Endothelial cell of umbilical vein (primary cell): ENCODE results near the gene NAGLU. TPM values are rescaled to one million over a fixed set of nuclear protein-coding genes. Genes with fewer than 3 reads are reported as not detected.

ENCODE experiments used
- BruUV-seq: library from RNA; stranded (reverse); fragments of 400-500 nt; replicated peaks from 2 replicates; lab custom pipeline; 2021; lab: Mats Ljungman, UMichigan
- CTCF ChIA-PET: fragments of 300-600, 350-600 bp; sonication (Branson Sonifier 250); formaldehyde crosslinking; loops from one replicate; lab custom pipeline; 2021; ENCODE audit warnings: antibody characterized with exemption, inconsistent platforms; lab: Charles Lee
- POLR2A ChIA-PET: fragments of 300-600, 350-600 bp; sonication (Branson Sonifier 250); formaldehyde crosslinking; loops from one replicate; lab custom pipeline; 2021; ENCODE audit warnings: antibody characterized with exemption, inconsistent platforms; lab: Charles Lee
- DNase-seq: peaks from one replicate; pipeline ENCODE4 v3.0.0-alpha.2; 2011; ENCODE audit warnings: low read depth, low spot score
- FAIRE-seq: peaks from 2 replicates; lab custom pipeline; 2011; peaks lifted over from hg19 to GRCh38; lab: Jason Lieb, UNC
- H2AFZ ChIP-seq: 2 replicates; pipeline ENCODE4 v1.6.0; 2012; ENCODE audit warnings: low read depth, low read length, control low read depth, inconsistent platforms
- H3K27ac ChIP-seq: 2 replicates; pipeline ENCODE4 v1.5.1; 2011; ENCODE audit warnings: low read depth, mild to moderate bottlenecking, control low read depth, low read length, moderate library complexity; ENCODE audit not compliant: insufficient read depth
- H3K27me3 ChIP-seq, 2 experiments: 2 replicates each; pipeline versions ENCODE4 v1.6.0 to v1.6.1; 2011; ENCODE audit warnings: low read length in 2 of 2, mixed read lengths in 1 of 2; ENCODE audit not compliant: control insufficient read depth in 2 of 2, insufficient read depth in 2 of 2
- H3K36me3 ChIP-seq, 2 experiments: 2 replicates in 1 of 2; 3 replicates in 1 of 2; pipeline ENCODE4 v1.5.1; 2011; ENCODE audit warnings: low read length in 2 of 2, mild to moderate bottlenecking in 1 of 2, moderate library complexity in 1 of 2; ENCODE audit not compliant: control insufficient read depth in 2 of 2, insufficient read depth in 2 of 2; ENCODE audit errors: extremely low read depth in 1 of 2
- H3K4me1 ChIP-seq: 3 replicates; pipeline ENCODE4 v1.5.1; 2011; ENCODE audit warnings: mild to moderate bottlenecking, low read length; ENCODE audit not compliant: control insufficient read depth, insufficient read depth; ENCODE audit errors: extremely low read depth
- H3K4me2 ChIP-seq: 2 replicates; pipeline ENCODE4 v1.6.1; 2011; ENCODE audit warnings: low read length, control low read depth, mixed read lengths; ENCODE audit not compliant: insufficient read depth
- H3K4me3 ChIP-seq, 3 experiments: fragments of 200-600 bp in 1 of 3; sonication (generic), shearing (Covaris generic) in 1 of 3; replicated peaks in 1 of 3; 2 replicates each; pipeline ENCODE4 v1.5.1; 2011 to 2016; ENCODE audit warnings: control low read depth in 3 of 3, low read length in 3 of 3, mild to moderate bottlenecking in 2 of 3, inconsistent platforms in 1 of 3, low read depth in 1 of 3, moderate library complexity in 1 of 3; ENCODE audit not compliant: insufficient read depth in 1 of 3
- H3K79me2 ChIP-seq: 2 replicates; pipeline ENCODE4 v1.6.0; 2012; ENCODE audit warnings: low read length, inconsistent platforms; ENCODE audit not compliant: control insufficient read depth, insufficient read depth
- H3K9ac ChIP-seq: replicated peaks from 2 replicates; pipeline ENCODE3; 2011; ENCODE audit warnings: low read length, control low read depth; ENCODE audit not compliant: insufficient read depth; ENCODE audit errors: extremely low read depth
- H3K9me1 ChIP-seq: replicated peaks from 3 replicates; pipeline ENCODE4 v1.6.0; 2011; ENCODE audit warnings: mild to moderate bottlenecking, low read length; ENCODE audit not compliant: control insufficient read depth, insufficient read depth; ENCODE audit errors: extremely low read depth
- H3K9me3 ChIP-seq: replicated peaks from 2 replicates; pipeline ENCODE4 v1.5.1; 2012; ENCODE audit warnings: low read length, inconsistent platforms; ENCODE audit not compliant: control insufficient read depth, insufficient read depth
- H4K20me1 ChIP-seq: replicated peaks from 2 replicates; pipeline ENCODE3; 2011; ENCODE audit warnings: mild to moderate bottlenecking, low read length; ENCODE audit not compliant: control insufficient read depth, insufficient read depth; ENCODE audit errors: extremely low read depth
- CTCF ChIP-seq, 2 donors: IDR thresholded peaks; 1 replicate in 1 of 2; 2 replicates in 1 of 2; pipeline ENCODE4 v1.5.1; 2011; ENCODE audit warnings: low read length in 2 of 2, mild to moderate bottlenecking in 2 of 2, moderate library complexity in 2 of 2, control low read depth in 1 of 2, inconsistent platforms in 1 of 2, low read depth in 1 of 2; ENCODE audit not compliant: insufficient read depth in 1 of 2; ENCODE audit errors: extremely low read depth in 1 of 2
- EZH2 ChIP-seq: IDR thresholded peaks from 2 replicates; pipeline ENCODE4 v1.6.1; 2012; ENCODE audit warnings: borderline replicate concordance, low read depth, mild to moderate bottlenecking, moderate library complexity, low read length, inconsistent platforms; ENCODE audit not compliant: severe bottlenecking
- FOS ChIP-seq: IDR thresholded peaks from 2 replicates; pipeline ENCODE4 v1.6.1; 2011; ENCODE audit warnings: mild to moderate bottlenecking, low read length, moderate library complexity, borderline replicate concordance; ENCODE audit not compliant: insufficient read depth
- GATA2 ChIP-seq: IDR thresholded peaks from 2 replicates; pipeline ENCODE4 v1.7.0; 2011; ENCODE audit warnings: low read depth, mild to moderate bottlenecking, moderate library complexity, mixed read lengths, low read length; ENCODE audit not compliant: insufficient read length, insufficient read depth
- JUN ChIP-seq: IDR thresholded peaks from 2 replicates; pipeline ENCODE4 v1.6.1; 2011; ENCODE audit warnings: borderline replicate concordance, low read depth; ENCODE audit not compliant: insufficient read length, insufficient read depth
- MAX ChIP-seq: IDR thresholded peaks from 2 replicates; pipeline ENCODE4 v1.6.1; 2011; ENCODE audit not compliant: insufficient read depth, insufficient read length
- MYC ChIP-seq: IDR thresholded peaks from one replicate; pipeline ENCODE4 v1.6.1; 2011; ENCODE audit warnings: mild to moderate bottlenecking, low read depth, low read length
- POLR2A ChIP-seq: IDR thresholded peaks from 2 replicates; pipeline ENCODE4 v1.6.1; 2012; ENCODE audit warnings: low read depth, mild to moderate bottlenecking, control low read depth, low read length
- POLR2AphosphoS5 ChIP-seq: IDR thresholded peaks from 2 replicates; pipeline ENCODE4 v1.6.1; 2012; ENCODE audit warnings: low read depth, mild to moderate bottlenecking, control low read depth, low read length, moderate library complexity; ENCODE audit not compliant: insufficient read depth
- dilution Hi-C: fragments of 300-500 bp; cut with MboI; formaldehyde crosslinking; loops from one replicate; pipeline ENCODE4 v1.15.0; 2019; ENCODE audit warnings: low sequenced_read_pairs; ENCODE audit not compliant: extremely low pct_ligation_motif_present
- intact Hi-C: fragments of 100-400 bp; cut with micrococcal nuclease; formaldehyde crosslinking; loops from one replicate; pipeline ENCODE4 v1.10.0; 2022
- polyA plus RNA-seq, 4 experiments: library from polyadenylated mRNA; depleted of rRNA in 3 of 4; stranded (reverse) in 3 of 4; unstranded in 1 of 4; fragments of >200 nt; gene quantifications; 2 replicates each; pipeline versions ENCODE4 v1.2.1 to v1.2.3, GENCODE V29; 2011 to 2012; ENCODE audit warnings: missing spikeins in 1 of 4
- total RNA-seq: library from RNA; stranded (reverse); gene quantifications from 2 replicates; pipeline ENCODE4 v1.2.3, GENCODE V29; 2021

Gene NAGLU
- total and polyA plus RNA-seq, 2 donors (not counting 3 experiments of a cell fraction or from before 2014, with no cell fraction given) = 50.2 to 54.2 TPM

GRCh38 chr17:42586514-42587230 lies 50.6 kb downstream of the NAGLU start:
- dilution Hi-C loops (no loop called here), intact Hi-C loops (no loop called here)
- H3K4me2 ChIP-seq = no peak overlapping the region
- H3K27ac ChIP-seq = no peak overlapping the region
- no peak for TF ChIP-seq POLR2AphosphoS5
- no peak for TF ChIP-seq JUN
- TF ChIP-seq GATA2 = no peak
- TF ChIP-seq FOS = no peak
- peaks cover 17 to 44% of the 10 kb centered on the region in 2 experiments for H3K36me3 ChIP-seq
- ChIA-PET POLR2A (no interaction called here), CTCF (interaction anchor here (0.9 to 3.2 kb wide), 5 partner anchors 9 to 177 kb away, joined by 3 to 29 read pairs (median 5); partner anchors contain the start of genes PSMC3IP, RETREG3 and TUBG1)
- H3K9me1 ChIP-seq = no peaks in the 10 kb centered on the region
- no peaks in the 10 kb centered on the region for H3K27me3 ChIP-seq
- DNase-seq (no peak), FAIRE-seq (no peak)
- no peak overlapping the region for H3K9ac ChIP-seq
- no TSS peak for BruUV-seq
- no peaks in the 10 kb centered on the region for H4K20me1 ChIP-seq
- H3K79me2 ChIP-seq = no peaks in the 10 kb centered on the region
- H3K4me3 ChIP-seq = no peak overlapping the region
- H3K9me3 ChIP-seq = no peaks in the 10 kb centered on the region
- H3K4me1 ChIP-seq = no peaks in the 10 kb centered on the region
- no peak overlapping the region for H2AFZ ChIP-seq

GRCh38 chr17:42590886-42591285 lies 54.8 kb downstream of the NAGLU start:
- Histone ChIP-seq H3K9me3 (no peaks in the 10 kb centered on the region), H3K36me3 (peaks cover 8 to 17% of the 10 kb centered on the region in 2 experiments), H3K4me2 (no peak overlapping the region), H3K4me3 (no peak overlapping the region), H3K79me2 (no peaks in the 10 kb centered on the region), H2AFZ (no peak overlapping the region), H3K27ac (no peak overlapping the region), H3K27me3 (no peaks in the 10 kb centered on the region), H3K4me1 (no peaks in the 10 kb centered on the region), H4K20me1 (no peaks in the 10 kb centered on the region), H3K9me1 (no peaks in the 10 kb centered on the region), H3K9ac (no peak overlapping the region)
- DNase-seq (no peak), FAIRE-seq (no peak)
- dilution Hi-C loops = no loop called here
- ChIA-PET POLR2A (no interaction called here), CTCF (interaction anchor here (0.7 to 1.1 kb wide), 2 partner anchors 9 to 13 kb away, joined by 3 read pairs; no protein-coding TSS in a partner anchor)
- no TSS peak for BruUV-seq
- intact Hi-C loops = no loop called here
- TF ChIP-seq MYC (no peak), POLR2A (no peak), CTCF (IDR thresholded peaks at IDR 0.05; ENCODE audit: extremely low read depth in 1 of 2, insufficient read depth in 1 of 2, low read depth in 1 of 2, low read length in 2 of 2) (no peak), FOS (no peak), MAX (no peak), EZH2 (no peak), JUN (no peak), POLR2AphosphoS5 (no peak), GATA2 (no peak)
